Hepatocyte (in vitro differentiated cells): ENCODE measurements around the gene SERPINB6. TPM values are rescaled to one million over a fixed set of nuclear protein-coding genes. Genes with fewer than 3 reads are reported as not detected.

ENCODE experiments used
- DNase-seq: peaks from one replicate; pipeline ENCODE4 v3.0.0-alpha.2; 2016; ENCODE audit warnings: low spot score
- H2AFZ ChIP-seq: fragments of 200-600 bp; sonication (generic); 2 replicates; pipeline ENCODE4 v1.6.0; 2016; ENCODE audit warnings: antibody characterized with exemption, mild to moderate bottlenecking
- H3K27ac ChIP-seq: fragments of 200-600 bp; sonication (generic); 2 replicates; pipeline ENCODE4 v1.5.1; 2016; ENCODE audit warnings: mild to moderate bottlenecking
- H3K27me3 ChIP-seq: fragments of 200-600 bp; sonication (generic); 2 replicates; pipeline ENCODE4 v1.6.1; 2016
- H3K36me3 ChIP-seq: fragments of 200-600 bp; sonication (generic); replicated peaks from 2 replicates; pipeline ENCODE4 v1.5.1; 2016; ENCODE audit warnings: low read depth; ENCODE audit not compliant: insufficient read depth
- H3K4me1 ChIP-seq: fragments of 200-600 bp; sonication (generic); 2 replicates; pipeline ENCODE4 v1.5.1; 2016; ENCODE audit warnings: mild to moderate bottlenecking, moderate library complexity; ENCODE audit not compliant: insufficient read depth
- H3K4me2 ChIP-seq: fragments of 200-600 bp; sonication (generic); 2 replicates; pipeline ENCODE4 v1.6.0; 2016
- H3K4me3 ChIP-seq: fragments of 200-600 bp; sonication (generic); 2 replicates; pipeline ENCODE4 v1.5.1; 2016; ENCODE audit warnings: mild to moderate bottlenecking
- H3K79me2 ChIP-seq: fragments of 200-600 bp; sonication (generic); 2 replicates; pipeline ENCODE4 v1.6.0; 2017; ENCODE audit warnings: mild to moderate bottlenecking
- H3K9me2 ChIP-seq: fragments of 200-600 bp; sonication (generic); replicated peaks from 2 replicates; pipeline ENCODE4 v1.6.0; 2017; ENCODE audit warnings: mild to moderate bottlenecking; ENCODE audit not compliant: insufficient read depth
- H3K9me3 ChIP-seq: fragments of 200-600 bp; sonication (generic); 2 replicates; pipeline ENCODE4 v1.5.1; 2016; ENCODE audit warnings: low read depth, mild to moderate bottlenecking
- H4K20me1 ChIP-seq: fragments of 200-600 bp; sonication (generic); 2 replicates; pipeline ENCODE4 v1.6.0; 2016; ENCODE audit warnings: mild to moderate bottlenecking; ENCODE audit not compliant: insufficient read depth, poor library complexity, severe bottlenecking
- CTCF ChIP-seq: fragments of 200-600 bp; sonication (generic); IDR thresholded peaks from 2 replicates; pipeline ENCODE4 v1.5.1; 2016; ENCODE audit warnings: antibody characterized with exemption, mild to moderate bottlenecking; ENCODE audit not compliant: poor library complexity
- EZH2 ChIP-seq: fragments of 200-600 bp; sonication (generic); IDR thresholded peaks from 2 replicates; pipeline ENCODE4 v1.6.1; 2016; ENCODE audit warnings: antibody characterized with exemption, mild to moderate bottlenecking, borderline replicate concordance
- EZH2phosphoT487 ChIP-seq: fragments of 200-600 bp; sonication (generic); IDR thresholded peaks from one replicate; pipeline ENCODE4 v1.6.1; 2018; ENCODE audit warnings: antibody characterized with exemption, mild to moderate bottlenecking, low read depth, moderate library complexity; ENCODE audit not compliant: unreplicated experiment, severe bottlenecking
- WGBS: methylation state at CpG from one replicate; pipeline ENCODE4 v1.1.6; 2016; ENCODE audit warnings: low lambda C conversion rate; ENCODE audit errors: missing lambda C conversion rate; 5-methylcytosine and 5-hydroxymethylcytosine counted together
- polyA plus RNA-seq: library from polyadenylated mRNA; unstranded; fragments of >200 nt; fragmentation: Nextera tagmentation; extraction: Ambion mirVana; gene quantifications from 2 replicates; pipeline ENCODE4 v1.2.1, GENCODE V29; 2016
- total RNA-seq: library from RNA; depleted of rRNA; stranded (reverse); fragments of >200 nt; gene quantifications from 2 replicates; pipeline ENCODE4 v1.2.3, GENCODE V29; 2014

SERPINB6 gene
- total and polyA plus RNA-seq, 2 experiments from 2014 or later: 87.9 to 109 TPM

DNA sequence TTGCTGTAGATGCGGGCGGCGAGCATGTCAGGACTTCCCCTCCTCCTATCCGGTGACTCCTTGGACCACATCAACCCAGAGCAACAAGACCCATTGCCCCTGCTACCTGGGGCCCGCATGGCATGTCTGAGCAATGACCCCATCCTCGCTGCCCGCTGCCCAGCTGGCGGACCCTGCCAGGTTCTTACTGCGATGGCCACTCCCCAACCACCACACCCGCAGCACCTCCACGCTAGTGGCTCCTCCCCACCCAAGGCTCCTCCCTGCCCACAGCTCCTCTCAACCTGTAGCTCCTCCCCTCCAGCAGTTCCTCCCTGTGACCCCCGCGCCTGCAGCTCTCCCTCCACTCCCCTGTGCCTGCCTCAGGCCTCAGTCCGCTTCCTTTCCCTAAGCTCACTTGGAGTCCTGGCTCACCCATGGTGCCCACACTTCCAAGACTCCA is 50.7 kb downstream of the SERPINB6 start:
- H3K36me3 ChIP-seq: no peaks in the 10 kb centered on the region
- H3K27ac ChIP-seq: no peak overlapping the region
- H3K79me2 ChIP-seq: no peaks in the 10 kb centered on the region
- TF ChIP-seq EZH2 (no peak), EZH2phosphoT487 (no peak), CTCF (no peak)
- no peak for DNase-seq
- H3K4me3 ChIP-seq: no peak overlapping the region
- H3K4me2 ChIP-seq: no peak overlapping the region
- 99% methylated on average over 14 of the region's 14 CpGs for WGBS
- no peaks in the 10 kb centered on the region for H3K9me2 ChIP-seq
- no peak overlapping the region for H2AFZ ChIP-seq
- no peaks in the 10 kb centered on the region for H3K9me3 ChIP-seq
- H3K4me1 ChIP-seq: no peaks in the 10 kb centered on the region
- no peaks in the 10 kb centered on the region for H4K20me1 ChIP-seq
- H3K27me3 ChIP-seq: no peaks in the 10 kb centered on the region

DNA sequence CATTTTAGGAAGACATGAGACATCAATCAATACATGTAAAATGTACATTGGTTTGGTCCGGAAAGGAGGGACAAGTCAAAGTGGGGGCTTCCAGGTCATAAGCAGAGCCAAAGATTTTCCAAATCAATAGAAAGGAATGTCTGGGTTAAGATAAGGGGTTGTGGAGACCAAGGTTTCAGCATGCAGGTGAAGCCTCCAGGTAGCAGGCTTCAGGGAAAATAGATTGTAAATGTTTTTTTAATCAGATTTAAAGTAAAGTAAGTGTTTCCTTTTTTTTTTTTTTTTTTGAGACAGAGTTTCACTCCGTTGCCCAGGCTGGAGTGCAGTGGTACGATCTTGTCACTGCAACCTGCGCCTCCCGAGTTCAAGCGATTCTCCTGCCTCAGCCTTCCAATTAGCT is 51.5 kb downstream of the SERPINB6 start:
- Histone ChIP-seq H3K9me2 (no peaks in the 10 kb centered on the region), H3K36me3 (no peaks in the 10 kb centered on the region), H3K27me3 (no peaks in the 10 kb centered on the region), H3K9me3 (no peaks in the 10 kb centered on the region), H3K79me2 (no peaks in the 10 kb centered on the region), H3K4me2 (no peak overlapping the region), H3K4me3 (no peak overlapping the region), H3K27ac (no peak overlapping the region), H3K4me1 (no peaks in the 10 kb centered on the region), H4K20me1 (no peaks in the 10 kb centered on the region), H2AFZ (no peak overlapping the region)
- TF ChIP-seq EZH2 (no peak), CTCF (no peak), EZH2phosphoT487 (no peak)
- 96% methylated on average over 6 of the region's 6 CpGs for WGBS
- no peak for DNase-seq

DNA sequence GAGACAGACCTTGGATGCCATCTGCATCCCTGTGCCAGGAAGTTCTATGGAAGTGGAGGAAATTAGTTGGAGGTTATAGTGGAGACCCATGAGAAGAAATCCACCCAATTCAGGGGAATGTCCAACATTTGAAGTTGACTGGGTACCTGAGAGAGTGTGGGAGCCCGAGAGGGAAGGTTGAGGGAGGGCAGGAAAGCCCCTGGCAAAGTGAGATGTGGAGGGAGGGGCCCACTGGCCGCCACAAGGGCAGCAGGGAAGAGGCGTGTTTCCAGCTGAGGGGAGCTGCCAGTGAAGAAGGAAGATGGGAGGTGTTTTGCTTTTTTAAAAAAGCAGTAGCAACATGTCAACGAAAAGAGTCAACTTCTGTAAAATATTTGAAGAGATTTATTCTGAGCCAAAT is 52.0 kb downstream of the SERPINB6 start:
- H3K27ac ChIP-seq: no peak overlapping the region
- no peaks in the 10 kb centered on the region for H3K9me2 ChIP-seq
- no peaks in the 10 kb centered on the region for H4K20me1 ChIP-seq
- no peak overlapping the region for H3K4me2 ChIP-seq
- H3K79me2 ChIP-seq: no peaks in the 10 kb centered on the region
- 93% methylated on average over 4 of the region's 4 CpGs for WGBS
- DNase-seq: no peak
- H3K9me3 ChIP-seq: no peaks in the 10 kb centered on the region
- H3K4me3 ChIP-seq: no peak overlapping the region
- H3K4me1 ChIP-seq: peaks cover 1% of the 10 kb centered on the region
- H3K36me3 ChIP-seq: no peaks in the 10 kb centered on the region
- H3K27me3 ChIP-seq: no peaks in the 10 kb centered on the region
- TF ChIP-seq EZH2phosphoT487: no peak
- no peak for TF ChIP-seq CTCF
- TF ChIP-seq EZH2: no peak
- H2AFZ ChIP-seq: no peak overlapping the region

- no peak overlapping the region for H3K4me2 ChIP-seq
- H4K20me1 ChIP-seq: no peaks in the 10 kb centered on the region
- no peaks in the 10 kb centered on the region for H3K79me2 ChIP-seq
- H3K27me3 ChIP-seq: no peaks in the 10 kb centered on the region
- H3K36me3 ChIP-seq: no peaks in the 10 kb centered on the region
- H3K9me2 ChIP-seq: no peaks in the 10 kb centered on the region
- no peak for TF ChIP-seq EZH2phosphoT487
- TF ChIP-seq CTCF: no peak
- TF ChIP-seq EZH2: no peak
- peaks cover 3% of the 10 kb centered on the region for H3K4me1 ChIP-seq
- H3K9me3 ChIP-seq: no peaks in the 10 kb centered on the region
- H3K4me3 ChIP-seq: no peak overlapping the region
- no peak overlapping the region for H2AFZ ChIP-seq
- no peak overlapping the region for H3K27ac ChIP-seq
- no peak for DNase-seq
- WGBS: 96% methylated on average over 4 of the region's 4 CpGs
These were observed 52.4 kb downstream of the SERPINB6 start for GRCh38 chr6:2918936-2919335.
